ENCODE data around the gene FRMD4A. TPM values are rescaled to one million over a fixed set of nuclear protein-coding genes. Genes with fewer than 3 reads are reported as not detected.

FRMD4A gene
- total and polyA plus RNA-seq, 2 experiments from 2014 or later = 3.7 to 12.6 TPM

DNA sequence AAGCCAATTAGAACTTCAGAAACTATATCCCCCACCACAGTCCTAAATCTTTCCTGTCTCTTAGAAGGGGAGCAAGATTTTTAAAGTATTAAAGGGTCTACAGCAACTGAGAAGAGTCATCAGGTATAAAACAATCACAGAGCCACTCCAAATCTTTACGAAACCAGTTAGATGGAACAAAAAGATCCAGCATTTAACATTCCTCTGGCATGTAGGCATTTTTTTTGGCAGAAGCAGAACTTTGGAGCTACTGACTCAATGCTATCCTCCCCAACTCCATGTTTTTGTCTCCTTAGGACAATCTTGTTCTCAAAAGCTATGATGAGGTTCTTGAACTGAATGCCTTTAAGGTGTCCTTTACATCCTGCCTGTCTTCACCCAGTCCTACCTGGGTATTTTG is 410.7 kb downstream of the FRMD4A start:
- no peak overlapping the region for H3K27ac ChIP-seq
- no peaks in the 10 kb centered on the region for H3K9me3 ChIP-seq (ENCODE audit: low read depth)
- H3K36me3 ChIP-seq = no peaks in the 10 kb centered on the region
- H3K27me3 ChIP-seq = no peaks in the 10 kb centered on the region
- no peaks in the 10 kb centered on the region for H3K4me1 ChIP-seq (ENCODE audit: low read depth)
- no peak for DNase-seq (ENCODE audit: low read depth in 1 of 2, low spot score in 1 of 2)
- H3K4me3 ChIP-seq = no peak overlapping the region
- TF ChIP-seq CTCF (IDR thresholded peaks at IDR 0.05; ENCODE audit: low read depth, low read length) = no peak

GRCh38 chr10:13917791-13918190 is 412.9 kb downstream of the FRMD4A start:
- no peak overlapping the region for H3K27ac ChIP-seq
- no peak overlapping the region for H3K4me3 ChIP-seq
- TF ChIP-seq CTCF (IDR thresholded peaks at IDR 0.05; ENCODE audit: low read depth, low read length) = no peak
- no peaks in the 10 kb centered on the region for H3K27me3 ChIP-seq
- H3K9me3 ChIP-seq (ENCODE audit: low read depth) = no peaks in the 10 kb centered on the region
- H3K4me1 ChIP-seq (ENCODE audit: low read depth) = no peaks in the 10 kb centered on the region
- H3K36me3 ChIP-seq = no peaks in the 10 kb centered on the region
- no peak for DNase-seq (ENCODE audit: low read depth in 1 of 2, low spot score in 1 of 2)

DNA sequence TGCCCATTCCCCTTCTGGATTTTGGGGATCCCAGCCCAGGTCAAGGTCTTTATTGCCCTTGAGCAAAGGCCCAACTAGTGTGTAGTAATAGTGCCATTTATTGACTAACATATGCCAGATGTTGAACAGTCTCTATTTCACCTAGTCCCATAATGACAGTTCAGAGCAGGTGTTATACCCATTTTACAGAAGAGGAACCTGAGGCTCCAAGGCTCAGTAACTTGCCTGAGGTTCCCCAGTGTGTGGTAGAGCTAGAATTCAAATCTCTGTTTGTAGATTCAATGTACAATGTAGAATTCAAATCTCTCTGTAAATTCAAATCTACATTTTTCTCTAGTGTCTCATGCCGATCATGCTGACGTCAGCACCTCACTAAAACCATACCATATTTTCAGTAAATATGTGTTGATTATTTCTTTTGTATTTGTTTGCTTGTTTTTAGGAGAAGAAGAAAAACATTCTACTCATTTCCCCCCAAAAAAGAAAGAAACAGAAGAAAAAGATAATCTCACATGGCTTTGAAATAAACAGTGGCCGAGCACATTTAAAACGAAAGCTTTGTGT is 414.3 kb downstream of the FRMD4A start:
- Histone ChIP-seq H3K4me3 (no peak overlapping the region), H3K36me3 (no peaks in the 10 kb centered on the region), H3K9me3 (ENCODE audit: low read depth) (no peaks in the 10 kb centered on the region), H3K27me3 (no peaks in the 10 kb centered on the region), H3K27ac (no peak overlapping the region), H3K4me1 (ENCODE audit: low read depth) (no peaks in the 10 kb centered on the region)
- TF ChIP-seq CTCF (IDR thresholded peaks at IDR 0.05; ENCODE audit: low read depth, low read length) = no peak
- no peak for DNase-seq (ENCODE audit: low read depth in 1 of 2, low spot score in 1 of 2)

GRCh38 chr10:13915710-13916109 is 415.0 kb downstream of the FRMD4A start:
- no peaks in the 10 kb centered on the region for H3K36me3 ChIP-seq
- H3K27me3 ChIP-seq = no peaks in the 10 kb centered on the region
- no peaks in the 10 kb centered on the region for H3K4me1 ChIP-seq (ENCODE audit: low read depth)
- H3K9me3 ChIP-seq (ENCODE audit: low read depth) = no peaks in the 10 kb centered on the region
- H3K27ac ChIP-seq = no peak overlapping the region
- TF ChIP-seq CTCF (IDR thresholded peaks at IDR 0.05; ENCODE audit: low read depth, low read length) = no peak
- no peak overlapping the region for H3K4me3 ChIP-seq
- DNase-seq (ENCODE audit: low read depth in 1 of 2, low spot score in 1 of 2) = peak in 1 of 2 donors; percentile 36

DNA sequence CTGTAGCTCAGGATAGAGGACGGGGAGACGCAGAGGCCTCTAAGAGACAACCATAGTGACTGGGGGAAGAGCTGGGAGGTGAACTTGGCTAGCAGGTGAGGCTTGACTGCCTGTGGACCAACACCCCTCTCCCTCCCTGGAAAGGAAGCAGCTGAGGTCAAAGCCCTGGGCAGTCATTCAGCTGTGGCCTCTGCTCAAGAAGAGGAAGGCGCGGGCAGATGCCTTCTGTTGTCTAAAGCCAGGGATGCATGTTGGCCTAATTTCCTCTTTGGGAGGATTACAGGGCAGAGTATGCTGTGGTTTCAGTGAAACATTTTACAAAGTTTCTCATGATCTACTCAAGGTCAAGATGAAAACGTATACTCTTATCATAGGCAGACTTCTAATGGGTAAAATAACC is 416.8 kb downstream of the FRMD4A start:
- Histone ChIP-seq H3K27ac (no peak overlapping the region), H3K4me1 (ENCODE audit: low read depth) (no peaks in the 10 kb centered on the region), H3K9me3 (ENCODE audit: low read depth) (no peaks in the 10 kb centered on the region), H3K36me3 (no peaks in the 10 kb centered on the region), H3K4me3 (no peak overlapping the region), H3K27me3 (no peaks in the 10 kb centered on the region)
- no peak for DNase-seq (ENCODE audit: low read depth in 1 of 2, low spot score in 1 of 2)
- no peak for TF ChIP-seq CTCF (IDR thresholded peaks at IDR 0.05; ENCODE audit: low read depth, low read length)
